ENCODE measurements around the gene FADS2.

GRCh38 chr11:61851113-61851899 is 23.2 kb downstream of the FADS2 start:
- TF ChIP-seq POLR2AphosphoS5 (IDR thresholded peaks at IDR 0.05; ENCODE audit: low read depth), result no peak
- no peak for TF ChIP-seq CTCF (IDR thresholded peaks at IDR 0.05; ENCODE audit: insufficient read depth, low read length)
- TF ChIP-seq SPI1 (IDR thresholded peaks at IDR 0.05; ENCODE audit: borderline replicate concordance, low read depth), result no peak
- no peak for TF ChIP-seq GABPA (IDR thresholded peaks at IDR 0.05; ENCODE audit: low read depth)
- TF ChIP-seq REST (IDR thresholded peaks at IDR 0.05; ENCODE audit: insufficient replicate concordance, low read depth), result no peak
